Stimulated activated CD4-positive, alpha-beta T cell treated with anti-CD3 and anti-CD28 coated beads, Interleukin-12 subunit alpha, Interleukin-12 subunit beta, amount 100 ng/mL, for 24 hours (primary cell): ENCODE data around the gene CA7.

Experiments used
- DNase-seq, 2 experiments: peaks; one replicate each; pipeline ENCODE4 v3.0.0-alpha.2; 2020; ENCODE audit warnings: low read depth in 2 of 2

Gene CA7

DNA sequence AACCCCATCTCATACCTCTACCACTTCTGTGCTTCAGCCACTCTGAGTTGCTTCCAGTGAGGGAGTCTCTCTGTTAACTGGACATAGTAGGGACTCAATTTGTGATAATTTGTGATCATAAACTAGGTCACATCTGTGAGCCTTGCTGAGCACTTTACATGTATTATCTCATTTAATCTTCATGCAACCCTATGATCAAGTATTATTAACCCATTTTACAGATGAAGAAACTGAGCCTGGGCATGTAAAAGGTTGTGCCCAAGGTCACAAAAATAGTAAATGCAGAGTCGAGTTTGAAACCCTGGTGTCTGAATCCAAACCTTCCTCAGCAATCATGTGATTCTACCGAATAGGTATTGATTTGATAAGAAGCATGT lies 54.7 kb downstream of the CA7 start:
- no peak for DNase-seq

DNA sequence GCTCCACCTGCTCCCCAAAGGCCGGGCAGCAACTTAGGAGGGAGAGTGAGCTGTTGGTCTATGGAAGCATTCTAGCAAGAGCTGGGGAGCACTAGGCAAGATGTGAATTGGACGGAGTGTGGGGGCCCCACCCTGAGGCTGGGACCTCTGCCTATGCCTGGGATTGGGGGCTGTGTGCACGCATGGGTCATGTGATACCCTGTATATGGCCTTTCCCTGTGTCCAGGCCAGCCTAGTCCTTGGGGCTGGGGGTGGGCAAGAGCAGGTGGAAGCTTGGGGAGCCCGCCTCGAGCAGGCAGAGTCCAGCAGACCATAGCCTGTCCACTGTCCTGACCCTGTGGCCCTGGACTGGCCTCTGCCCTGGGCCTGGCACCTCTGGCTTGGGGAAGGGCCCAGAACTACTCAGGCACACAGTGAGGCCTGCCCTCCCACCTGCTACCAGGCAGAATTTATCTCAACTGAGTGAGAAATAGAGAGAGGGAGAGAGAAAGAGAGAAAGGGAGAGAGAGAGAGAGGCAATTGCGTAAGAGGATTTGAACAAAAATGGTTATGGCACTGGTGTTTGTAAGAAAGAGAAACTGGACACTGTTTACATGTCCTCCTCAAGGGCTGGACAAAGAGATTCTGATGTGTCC lies 55.2 kb downstream of the CA7 start:
- DNase-seq, result no peak

DNA sequence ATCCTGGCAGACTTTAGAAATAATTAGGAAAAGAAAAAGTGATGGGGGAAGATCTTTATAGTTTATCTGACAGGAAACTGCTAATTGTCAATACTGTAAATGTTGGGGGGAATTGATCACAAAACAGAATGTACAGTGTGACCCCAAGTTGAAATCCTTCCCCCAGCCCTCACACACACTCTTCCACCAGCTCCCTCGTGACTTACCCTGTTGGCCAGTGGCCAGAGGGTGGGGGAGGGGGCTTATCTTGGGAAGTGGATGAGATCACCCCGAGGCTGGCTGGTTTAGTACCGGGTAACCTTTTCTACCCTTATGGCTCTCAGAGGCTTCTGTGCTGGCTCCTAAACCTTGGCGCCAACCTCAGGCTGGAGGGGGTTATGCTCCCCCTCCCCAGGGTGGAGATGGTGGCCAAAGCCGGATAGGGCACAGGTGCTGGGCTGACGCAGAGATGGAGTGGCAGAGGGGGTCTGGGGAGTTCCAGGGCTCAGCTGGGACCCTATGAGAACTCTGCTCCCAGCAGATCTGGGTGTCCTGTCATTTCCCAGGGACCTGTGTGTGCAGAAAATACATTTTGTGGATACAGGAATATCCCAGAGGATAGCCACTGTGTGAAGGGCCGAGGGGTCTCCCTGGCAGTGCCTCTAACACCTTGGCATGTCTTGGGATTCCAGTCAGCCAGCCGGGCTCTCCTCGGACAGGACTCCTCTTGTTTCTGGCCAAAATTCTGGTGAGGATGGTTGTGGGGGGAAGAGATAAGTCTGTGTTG lies 55.9 kb downstream of the CA7 start:
- DNase-seq, result no peak

DNA sequence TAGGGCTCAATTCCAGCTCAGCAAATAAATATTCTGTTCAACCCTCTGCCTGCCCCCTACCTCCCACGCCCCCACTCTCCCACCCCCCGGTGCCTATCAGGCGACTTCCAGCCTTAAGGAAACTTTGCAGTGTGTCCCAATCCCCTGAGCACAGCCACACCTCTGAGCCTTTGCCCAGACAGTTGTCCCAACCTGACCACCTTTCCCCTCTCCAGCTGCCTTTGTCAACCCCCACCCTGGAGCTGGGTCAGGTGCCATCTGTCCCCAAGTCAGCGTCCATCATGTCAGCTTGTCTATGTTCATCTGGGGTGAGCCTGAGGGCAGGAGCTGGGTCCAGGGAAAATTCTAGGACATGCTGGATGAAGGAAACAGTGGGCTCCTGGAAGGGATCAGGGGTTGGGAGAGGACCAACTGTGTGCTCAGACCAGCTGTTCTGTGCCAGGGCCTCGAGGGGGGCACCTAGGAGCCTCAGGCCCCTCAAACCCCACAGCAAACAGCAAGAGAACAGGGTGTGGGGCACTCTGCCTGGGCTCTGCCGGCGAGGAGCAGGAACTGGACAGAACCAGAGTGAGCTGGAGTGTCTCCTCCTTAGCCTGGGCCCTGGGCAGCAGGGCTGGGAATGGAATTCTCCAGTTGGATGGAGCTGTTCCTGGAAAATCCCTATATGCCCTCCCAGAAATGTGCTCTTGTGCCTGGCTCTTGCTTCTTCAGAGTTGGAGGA lies 56.7 kb downstream of the CA7 start:
- no peak for DNase-seq

DNA sequence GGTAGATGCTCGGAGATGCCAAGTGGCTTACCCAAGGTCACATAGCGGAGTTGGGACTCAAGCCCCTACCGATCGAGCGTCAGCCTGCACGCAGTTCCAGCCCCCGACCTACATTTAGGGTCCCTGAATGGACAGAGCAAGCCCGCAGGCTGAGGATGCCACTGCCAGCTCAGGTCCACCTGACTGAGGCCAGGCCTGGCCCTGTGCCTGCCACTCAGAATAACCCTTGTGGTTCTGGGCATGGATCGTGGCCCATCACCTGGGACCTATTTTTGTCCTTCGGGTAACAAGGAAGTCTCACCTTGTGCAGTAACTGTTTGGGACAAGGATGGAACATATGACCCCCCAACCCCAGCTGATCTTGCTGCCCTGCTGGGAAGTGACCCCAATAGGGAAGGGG lies 57.4 kb downstream of the CA7 start:
- DNase-seq, result no peak

DNA sequence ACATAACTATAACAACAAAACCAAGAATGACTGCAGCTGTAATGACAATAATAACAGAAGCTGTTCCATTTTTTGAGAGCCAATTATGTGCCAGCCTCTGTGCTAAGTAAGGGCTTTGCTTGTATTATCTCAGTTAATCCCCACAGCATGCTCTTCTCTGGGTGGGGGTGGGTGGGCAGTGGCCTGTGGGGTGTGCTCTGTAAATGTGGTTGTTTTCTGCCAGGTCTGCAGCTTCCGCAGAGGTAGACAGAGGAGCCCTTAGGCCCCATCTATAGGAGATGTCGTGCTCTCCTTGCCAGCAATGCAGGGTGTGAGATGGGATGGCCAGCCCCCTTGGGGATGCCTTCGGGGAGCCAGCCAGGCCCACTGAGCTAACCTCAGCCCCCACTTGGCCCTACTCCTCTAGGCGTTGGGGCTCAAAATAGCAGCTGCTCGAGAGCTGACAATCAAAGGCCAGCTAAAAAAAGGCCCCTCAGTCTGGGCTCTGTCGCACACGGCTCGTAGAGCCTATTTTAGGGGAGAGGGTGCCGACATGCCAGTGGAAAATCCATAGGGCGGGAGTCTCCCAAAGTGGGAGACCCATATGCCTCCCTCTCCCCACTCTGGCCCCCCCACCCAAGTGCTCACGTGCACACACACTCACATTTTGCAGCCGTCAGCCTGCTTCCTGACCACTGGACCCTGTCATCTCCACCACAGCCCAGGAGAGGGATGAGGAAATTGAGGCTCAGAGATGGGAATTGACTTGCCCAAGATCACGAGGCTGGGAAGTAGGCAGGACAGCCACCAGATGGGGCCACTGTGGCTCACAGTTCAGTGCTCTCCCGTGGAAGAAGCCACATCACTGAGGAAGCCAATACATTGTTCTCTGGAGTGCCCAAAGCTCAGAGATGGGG lies 58.7 kb downstream of the CA7 start:
- no peak for DNase-seq
